Gastroesophageal sphincter (tissue), 4 donors: Measurements from ENCODE around the gene PABPN1L. TPM values are rescaled to one million over a fixed set of nuclear protein-coding genes. Genes with fewer than 3 reads are reported as not detected.

ENCODE experiments used
- ATAC-seq: fragments of 150-250 bp; one replicate; pipeline ENCODE4 v1.9.1; 2016; ENCODE audit warnings: mild to moderate bottlenecking, moderate library complexity
- H3K27ac ChIP-seq, 4 donors: fragments of 200-600 bp; sonication (generic) in 3 of 4; 1 replicate in 3 of 4; 2 replicates in 1 of 4; pipeline ENCODE4 v1.5.1; 2016 to 2019
- H3K27me3 ChIP-seq: fragments of 200-600 bp; sonication (generic); one replicate; pipeline ENCODE4 v1.5.1; 2019
- H3K36me3 ChIP-seq, 2 donors: fragments of 200-600 bp; sonication (generic); one replicate each; pipeline ENCODE4 v1.5.1; 2019; ENCODE audit warnings: control low read depth in 1 of 2
- H3K4me1 ChIP-seq, 3 donors: fragments of 200-600 bp; sonication (generic); 1 replicate in 2 of 3; 2 replicates in 1 of 3; pipeline ENCODE4 v1.5.1; 2016 to 2019; ENCODE audit warnings: control low read depth in 2 of 3
- H3K4me3 ChIP-seq, 2 donors: fragments of 200-600 bp; sonication (generic); one replicate each; pipeline ENCODE4 v1.5.1; 2019; ENCODE audit warnings: mild to moderate bottlenecking in 1 of 2, moderate library complexity in 1 of 2
- H3K9me3 ChIP-seq, 3 donors: fragments of 200-600 bp; sonication (generic); one replicate each; pipeline ENCODE4 v1.5.1; 2017 to 2019; ENCODE audit warnings: control low read depth in 2 of 3
- CTCF ChIP-seq, 4 experiments: fragments of 200-600 bp in 2 of 4; fragments of 450-650 bp in 2 of 4; sonication (generic) in 1 of 4; IDR thresholded peaks; one replicate each; pipeline ENCODE4 v1.5.1; 2017 to 2019; ENCODE audit warnings: antibody characterized with exemption in 4 of 4, mild to moderate bottlenecking in 2 of 4, moderate library complexity in 2 of 4
- EP300 ChIP-seq: sonication (generic); formaldehyde crosslinking; IDR thresholded peaks from one replicate; pipeline ENCODE4 v1.6.1; 2017; ENCODE audit warnings: antibody characterized with exemption, mild to moderate bottlenecking
- POLR2A ChIP-seq, 2 donors: fragments of 450-650 bp; IDR thresholded peaks; one replicate each; pipeline ENCODE4 v1.6.1; 2017; ENCODE audit warnings: antibody characterized with exemption in 2 of 2, mild to moderate bottlenecking in 2 of 2, moderate library complexity in 1 of 2
- POLR2AphosphoS5 ChIP-seq: sonication (generic); formaldehyde crosslinking; IDR thresholded peaks from one replicate; pipeline ENCODE4 v1.6.1; 2017; ENCODE audit warnings: antibody characterized with exemption
- WGBS, 2 donors: methylation state at CpG; one replicate each; pipeline ENCODE4 v1.1.5; 2018; ENCODE audit warnings: low coverage in 1 of 2; 5-methylcytosine and 5-hydroxymethylcytosine counted together
- total RNA-seq, 4 donors: library from RNA; depleted of rRNA; stranded (reverse); fragments of >200 nt; gene quantifications; one replicate each; pipeline ENCODE4 v1.1.0, GENCODE V29; 2016

The PABPN1L gene
- total RNA-seq, 4 donors from 2014 or later: 0.54 TPM; not detected in 3

- TF ChIP-seq POLR2AphosphoS5: no peak
- TF ChIP-seq POLR2A (IDR thresholded peaks at IDR 0.05): no peak
- TF ChIP-seq EP300: no peak
- TF ChIP-seq CTCF (IDR thresholded peaks at IDR 0.05): no peak
- Histone ChIP-seq H3K4me1 (peaks cover 0 to 6% (median 0%) of the 10 kb centered on the region in 3 donors), H3K27me3 (peaks cover 71% of the 10 kb centered on the region), H3K4me3 (no peak overlapping the region), H3K9me3 (no peaks in the 10 kb centered on the region), H3K36me3 (peaks cover 0 to 41% of the 10 kb centered on the region in 2 donors), H3K27ac (no peak overlapping the region)
- WGBS, 2 donors: no CpG with 5 or more reads among the region's 33 CpGs
- no peak for ATAC-seq
These were observed 10.6 kb upstream of the PABPN1L start for GRCh38 chr16:88876942-88877526.

GRCh38 chr16:88875703-88876234 is 9.3 kb upstream of the PABPN1L start:
- peaks cover 0 to 37% of the 10 kb centered on the region in 2 donors for H3K36me3 ChIP-seq
- peaks cover 0 to 7% (median 0%) of the 10 kb centered on the region in 3 donors for H3K4me1 ChIP-seq
- no peak for ATAC-seq
- H3K4me3 ChIP-seq: no peak overlapping the region
- no peak overlapping the region for H3K27ac ChIP-seq
- WGBS, 2 donors: 86 to 92% methylated on average over 19 to 22 of the region's 22 CpGs
- TF ChIP-seq EP300 (no peak), CTCF (IDR thresholded peaks at IDR 0.05) (no peak), POLR2A (IDR thresholded peaks at IDR 0.05) (no peak), POLR2AphosphoS5 (no peak)
- peaks cover 71% of the 10 kb centered on the region for H3K27me3 ChIP-seq
- H3K9me3 ChIP-seq: no peaks in the 10 kb centered on the region

GRCh38 chr16:88874938-88875599 is 8.6 kb upstream of the PABPN1L start:
- ATAC-seq: no peak
- WGBS, 2 donors: 87 to 88% methylated on average over 12 to 17 of the region's 34 CpGs

GRCh38 chr16:88872650-88873331 is 6.3 kb upstream of the PABPN1L start:
- H3K27me3 ChIP-seq: peaks cover 65% of the 10 kb centered on the region
- TF ChIP-seq CTCF (IDR thresholded peaks at IDR 0.05): no peak
- TF ChIP-seq POLR2A (IDR thresholded peaks at IDR 0.05): no peak
- no peak for TF ChIP-seq EP300
- TF ChIP-seq POLR2AphosphoS5: no peak
- no peak overlapping the region for H3K4me3 ChIP-seq
- 60% methylated on average over 1 of the region's 25 CpGs; no CpG with 5 or more reads in 1 of the 2 donors for WGBS, 2 donors
- H3K9me3 ChIP-seq: no peaks in the 10 kb centered on the region
- peaks cover 0 to 8% of the 10 kb centered on the region in 2 donors for H3K36me3 ChIP-seq
- peaks cover 0 to 12% (median 0%) of the 10 kb centered on the region in 3 donors for H3K4me1 ChIP-seq
- no peak overlapping the region for H3K27ac ChIP-seq
- no peak for ATAC-seq

More at GRCh38 chr16:88874938-88875599, 8.6 kb upstream of the PABPN1L start:
- Histone ChIP-seq H3K36me3 (peaks cover 0 to 30% of the 10 kb centered on the region in 2 donors), H3K27ac (no peak overlapping the region), H3K27me3 (peaks cover 71% of the 10 kb centered on the region), H3K4me3 (no peak overlapping the region), H3K4me1 (peaks cover 0 to 12% (median 0%) of the 10 kb centered on the region in 3 donors), H3K9me3 (no peaks in the 10 kb centered on the region)
- no peak for TF ChIP-seq CTCF (IDR thresholded peaks at IDR 0.05)
